Left renal pelvis (tissue), 4 donors: ENCODE measurements around the gene PLCXD1. TPM values are rescaled to one million over a fixed set of nuclear protein-coding genes. Genes with fewer than 3 reads are reported as not detected.

Experiments
- DNase-seq, 4 donors: peaks; one replicate each; pipeline ENCODE4 v3.0.0-alpha.2; 2013; ENCODE audit warnings: low read depth in 4 of 4, low spot score in 3 of 4
- polyA plus RNA-seq, 4 donors: library from polyadenylated mRNA; unstranded; fragments of 120-200 nt; gene quantifications; one replicate each; pipeline ENCODE4 v1.2.1, GENCODE V29; 2013; ENCODE audit not compliant: insufficient read length in 4 of 4

The PLCXD1 gene
- polyA plus RNA-seq, 4 donors: 20.7 to 35.9 (median 22.6) TPM

DNA sequence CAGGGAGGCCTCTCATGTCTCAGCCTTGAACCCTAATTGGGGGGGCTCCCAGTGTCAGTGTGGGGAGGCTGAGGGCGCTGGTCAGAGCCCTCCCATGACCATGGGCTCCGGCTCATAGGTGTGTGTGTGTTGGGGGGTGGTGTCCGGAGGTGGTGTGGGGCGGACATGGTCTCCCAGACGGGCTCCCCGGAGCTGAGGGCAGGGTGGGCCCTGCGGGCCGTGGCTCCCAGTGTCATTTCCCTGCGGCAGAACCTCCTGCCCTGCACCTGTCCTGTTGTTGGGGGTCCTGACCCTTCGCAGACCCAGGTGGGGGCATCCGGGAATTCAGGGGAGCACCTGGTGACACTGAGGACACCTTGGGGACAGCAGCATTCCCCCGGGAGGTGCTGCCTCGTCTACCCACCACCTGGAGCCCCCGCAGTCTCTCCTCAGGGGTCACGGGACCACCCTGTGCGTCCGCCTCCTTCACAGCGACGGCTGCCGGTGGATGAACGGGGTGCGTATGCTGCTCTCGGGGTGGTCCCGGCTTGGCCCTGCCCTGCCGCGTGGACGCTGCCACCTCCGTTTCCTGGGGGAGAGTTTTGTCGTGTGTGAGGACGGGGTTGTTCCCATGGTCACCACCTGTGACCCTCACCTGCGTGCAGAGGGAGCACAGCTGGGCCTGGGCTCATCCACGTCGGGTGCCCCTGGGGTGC lies 51.9 kb downstream of the PLCXD1 start:
- DNase-seq: no peak

GRCh38 chrX:333611-334311 lies 52.6 kb downstream of the PLCXD1 start:
- no peak for DNase-seq

DNA sequence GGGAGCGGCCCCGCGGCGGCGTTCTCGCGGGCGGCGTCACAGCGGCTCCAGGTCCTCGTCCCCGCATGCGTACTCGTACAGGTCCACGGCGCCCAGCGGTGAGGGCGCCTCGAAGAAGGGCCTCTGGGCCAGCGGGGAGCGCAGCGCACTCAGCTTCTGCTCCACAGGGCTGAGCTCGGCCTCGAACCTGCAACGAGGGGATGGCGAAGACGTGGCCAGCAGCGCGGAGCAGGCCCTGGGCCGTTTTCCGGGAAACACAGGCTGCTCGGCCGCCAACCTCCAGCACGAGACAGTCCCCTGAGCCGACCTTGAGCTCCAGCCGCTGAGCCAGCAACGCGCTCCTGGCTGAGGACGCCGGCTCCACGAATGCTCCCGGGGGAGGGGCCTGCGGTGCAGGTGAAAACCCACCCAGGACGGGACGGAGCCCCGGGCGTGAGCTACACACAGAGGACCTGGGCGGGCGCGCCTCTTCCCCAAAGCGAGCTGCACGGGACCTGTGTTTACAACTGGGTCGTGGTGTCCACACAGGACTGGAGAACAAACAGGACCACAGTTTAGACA lies 53.2 kb downstream of the PLCXD1 start:
- DNase-seq: no peak

- DNase-seq: no peak
Measured at GRCh38 chrX:334971-335757, 54.0 kb downstream of the PLCXD1 start.

DNA sequence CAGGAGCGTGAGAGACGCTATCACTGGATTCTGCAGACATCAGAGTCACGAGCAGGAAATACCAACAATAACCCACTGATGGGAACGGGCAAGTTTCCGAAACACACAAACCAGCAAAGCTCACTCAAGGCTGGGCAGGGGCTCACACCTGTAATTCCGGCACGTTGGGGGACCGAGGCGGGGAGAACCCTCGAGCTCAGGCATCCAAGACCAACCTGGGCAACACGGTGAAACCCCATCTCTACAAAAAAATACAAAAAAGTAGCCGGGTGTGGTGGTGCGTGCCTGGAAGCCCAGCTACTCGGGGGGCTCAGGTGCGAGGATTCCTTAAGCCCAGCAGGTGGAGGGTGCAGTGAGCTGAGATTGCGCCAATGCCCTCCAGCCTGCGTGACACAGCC lies 54.6 kb downstream of the PLCXD1 start:
- DNase-seq: no peak

DNA sequence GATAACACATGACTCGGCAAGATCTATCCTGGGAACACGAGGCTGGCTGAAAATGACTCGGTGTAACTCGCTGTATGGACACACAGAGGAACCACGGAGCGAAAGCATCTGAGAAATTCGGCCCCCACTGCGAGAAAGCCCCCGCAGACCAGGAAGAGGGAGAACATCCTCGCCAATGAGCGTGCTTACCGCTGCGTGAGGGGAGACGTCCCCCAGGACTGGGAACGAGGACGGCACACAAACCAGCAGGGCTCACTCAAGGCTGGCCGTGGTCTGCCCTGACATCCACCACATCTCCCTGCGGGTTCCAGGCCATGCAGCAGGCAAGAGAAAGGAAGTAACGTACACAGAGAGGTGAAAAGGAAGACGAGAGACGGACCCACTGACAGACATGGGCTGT lies 55.0 kb downstream of the PLCXD1 start:
- no peak for DNase-seq

DNA sequence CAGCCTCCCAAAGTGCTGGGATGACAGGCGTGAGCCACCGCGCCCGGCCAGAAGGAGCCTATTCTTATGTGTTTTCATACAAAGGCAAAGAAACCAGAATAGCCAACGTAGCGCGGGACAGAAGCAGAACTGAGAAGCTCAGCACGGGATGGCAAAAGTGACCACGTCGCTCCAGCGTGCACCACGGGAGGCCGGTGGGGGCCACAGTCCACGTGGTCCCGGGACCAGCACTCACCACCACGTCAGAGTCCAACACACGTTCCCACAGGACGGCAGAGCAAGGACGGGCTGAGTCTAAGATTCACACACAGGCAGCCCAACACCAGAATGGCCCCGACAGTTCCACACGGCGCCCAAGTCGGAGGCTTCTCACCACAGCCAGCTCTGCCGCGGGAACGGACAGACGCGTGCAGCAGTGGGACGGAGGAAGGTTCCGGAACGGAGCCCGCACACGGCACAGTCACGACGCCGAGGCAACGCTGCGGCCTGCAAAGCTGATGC lies 56.2 kb downstream of the PLCXD1 start:
- DNase-seq: no peak

GRCh38 chrX:338281-338835 lies 57.2 kb downstream of the PLCXD1 start:
- no peak for DNase-seq

DNA sequence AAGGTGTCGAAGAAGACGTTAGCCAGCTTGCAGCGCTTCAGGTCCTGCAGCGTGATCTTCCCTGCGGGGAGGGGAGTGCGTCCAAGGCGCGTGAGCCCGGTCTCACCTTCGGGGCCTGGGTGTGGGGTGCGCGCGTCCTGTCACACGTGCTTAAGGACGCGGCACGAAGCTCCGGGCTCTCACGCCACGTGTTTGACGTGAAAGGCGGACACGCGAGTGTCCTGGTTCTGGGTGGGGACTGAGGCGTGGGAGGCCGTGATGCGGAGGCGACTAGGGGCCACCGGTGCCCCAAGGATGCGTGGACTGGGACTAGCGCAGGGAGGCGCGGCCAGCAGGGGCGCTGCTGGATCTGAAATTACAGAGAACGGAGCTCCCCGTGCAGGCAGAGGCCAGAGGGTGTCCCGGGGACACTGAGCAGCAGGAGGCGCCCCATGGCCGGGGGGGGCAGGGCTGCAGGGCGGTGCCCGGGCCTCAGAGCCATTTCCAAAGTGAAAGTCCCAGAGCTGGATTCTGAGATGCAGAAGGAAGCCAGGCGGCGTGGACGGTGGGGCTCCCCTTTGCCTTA lies 57.7 kb downstream of the PLCXD1 start:
- DNase-seq: no peak

- no peak for DNase-seq
Measured at GRCh38 chrX:340121-340520, 58.9 kb downstream of the PLCXD1 start.

- DNase-seq: no peak
Measured at GRCh38 chrX:340641-341423, 59.7 kb downstream of the PLCXD1 start.

GRCh38 chrX:341541-342101 lies 60.4 kb downstream of the PLCXD1 start:
- no peak for DNase-seq

- no peak for DNase-seq
Measured at GRCh38 chrX:344371-344901, 63.3 kb downstream of the PLCXD1 start.

GRCh38 chrX:345020-345925 lies 64.1 kb downstream of the PLCXD1 start:
- DNase-seq: no peak

GRCh38 chrX:346034-346813 lies 65.0 kb downstream of the PLCXD1 start:
- DNase-seq: no peak

GRCh38 chrX:347351-348117 lies 66.4 kb downstream of the PLCXD1 start:
- DNase-seq: no peak
